ENCODE results near the gene GRIP2.

The GRIP2 gene

DNA sequence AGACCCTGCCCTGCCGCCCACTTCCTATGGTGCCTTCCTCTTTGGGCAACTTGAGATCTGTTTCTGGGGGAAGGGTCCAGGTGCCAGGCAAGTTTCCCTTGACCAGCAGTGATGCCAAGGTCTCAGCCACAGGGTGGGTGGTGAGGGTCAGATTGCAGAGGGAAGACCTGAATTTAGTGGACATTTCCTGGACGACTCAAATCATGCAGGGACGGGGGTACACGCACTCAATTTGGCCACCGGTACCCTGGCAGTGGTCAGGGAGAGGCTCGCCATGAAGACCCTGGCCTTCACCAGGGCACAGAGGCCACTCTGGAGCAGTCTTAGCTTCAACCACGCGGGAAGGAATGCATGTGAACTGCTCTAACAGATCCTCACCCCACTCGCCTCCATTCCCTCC is 1.5 kb upstream of the GRIP2 start:
- no peaks in the 10 kb centered on the region for H3F3A ChIP-seq (ENCODE audit: insufficient read depth, low read length)
- no peak overlapping the region for H3K4me2 ChIP-seq (ENCODE audit: low read depth, low read length)
- H3K4me3 ChIP-seq (ENCODE audit: low read length) = no peak overlapping the region
- H3K79me2 ChIP-seq (ENCODE audit: low read length) = no peaks in the 10 kb centered on the region
- H2AFZ ChIP-seq (ENCODE audit: low read length) = no peak overlapping the region
- H3K27ac ChIP-seq (ENCODE audit: low read length) = no peak overlapping the region
- H3K4me1 ChIP-seq (ENCODE audit: low read length) = no peaks in the 10 kb centered on the region
- TF ChIP-seq EZH2phosphoT487 (IDR thresholded peaks at IDR 0.05; ENCODE audit: low read length) = no peak
- TF ChIP-seq EZH2 (optimal IDR thresholded peaks at IDR 0.05; ENCODE audit: low read depth, low read length) = no peak
- TF ChIP-seq, protein P1, sequence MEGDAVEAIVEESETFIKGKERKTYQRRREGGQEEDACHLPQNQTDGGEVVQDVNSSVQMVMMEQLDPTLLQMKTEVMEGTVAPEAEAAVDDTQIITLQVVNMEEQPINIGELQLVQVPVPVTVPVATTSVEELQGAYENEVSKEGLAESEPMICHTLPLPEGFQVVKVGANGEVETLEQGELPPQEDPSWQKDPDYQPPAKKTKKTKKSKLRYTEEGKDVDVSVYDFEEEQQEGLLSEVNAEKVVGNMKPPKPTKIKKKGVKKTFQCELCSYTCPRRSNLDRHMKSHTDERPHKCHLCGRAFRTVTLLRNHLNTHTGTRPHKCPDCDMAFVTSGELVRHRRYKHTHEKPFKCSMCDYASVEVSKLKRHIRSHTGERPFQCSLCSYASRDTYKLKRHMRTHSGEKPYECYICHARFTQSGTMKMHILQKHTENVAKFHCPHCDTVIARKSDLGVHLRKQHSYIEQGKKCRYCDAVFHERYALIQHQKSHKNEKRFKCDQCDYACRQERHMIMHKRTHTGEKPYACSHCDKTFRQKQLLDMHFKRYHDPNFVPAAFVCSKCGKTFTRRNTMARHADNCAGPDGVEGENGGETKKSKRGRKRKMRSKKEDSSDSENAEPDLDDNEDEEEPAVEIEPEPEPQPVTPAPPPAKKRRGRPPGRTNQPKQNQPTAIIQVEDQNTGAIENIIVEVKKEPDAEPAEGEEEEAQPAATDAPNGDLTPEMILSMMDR (IDR thresholded peaks at IDR 0.05; ENCODE audit: low read length) = no peak
- no peak overlapping the region for H3K9ac ChIP-seq (ENCODE audit: low read length)
- no peak for DNase-seq
- peaks cover 39% of the 10 kb centered on the region for H3K27me3 ChIP-seq (replicated peaks; ENCODE audit: insufficient read depth, low read length)
- no peaks in the 10 kb centered on the region for H3K36me3 ChIP-seq (replicated peaks; ENCODE audit: insufficient read depth, low read length)
- no peaks in the 10 kb centered on the region for H3K9me3 ChIP-seq (replicated peaks; ENCODE audit: insufficient read depth, low read length)
- H3K9me2 ChIP-seq (replicated peaks; ENCODE audit: insufficient read depth, low read length) = no peaks in the 10 kb centered on the region
- H4K20me1 ChIP-seq (ENCODE audit: insufficient read depth, low read length) = no peaks in the 10 kb centered on the region

DNA sequence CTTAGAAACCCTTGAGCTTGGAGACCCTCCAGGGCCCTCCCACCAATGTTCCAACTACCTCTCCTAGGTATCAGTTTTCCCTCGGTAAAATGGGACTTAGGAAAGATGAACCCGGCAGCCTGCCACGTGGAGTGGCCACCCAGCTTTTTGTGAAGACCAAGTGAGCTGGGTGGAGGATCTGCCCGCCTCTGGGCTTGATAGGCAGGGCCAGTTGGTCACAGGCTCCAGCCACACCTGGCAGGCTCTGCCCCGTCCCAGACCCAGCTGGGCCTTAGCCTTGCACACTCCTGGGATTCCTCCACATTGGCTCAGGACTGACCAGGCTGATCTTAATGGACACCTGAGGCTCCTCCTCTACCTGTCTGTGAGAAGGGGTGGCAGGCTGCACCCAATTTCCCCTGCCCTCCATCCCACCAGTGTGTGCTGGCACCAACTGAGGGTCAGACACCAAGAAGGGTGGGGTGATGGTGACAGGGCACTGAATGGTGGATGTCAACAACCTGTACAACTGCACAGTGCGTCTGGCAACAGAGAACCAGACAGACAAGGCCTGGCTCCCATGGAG is 761 bp upstream of the GRIP2 start:
- H3K36me3 ChIP-seq (replicated peaks; ENCODE audit: insufficient read depth, low read length) = no peaks in the 10 kb centered on the region
- H3F3A ChIP-seq (ENCODE audit: insufficient read depth, low read length) = no peaks in the 10 kb centered on the region
- no peaks in the 10 kb centered on the region for H3K9me3 ChIP-seq (replicated peaks; ENCODE audit: insufficient read depth, low read length)
- no peak overlapping the region for H3K4me3 ChIP-seq (ENCODE audit: low read length)
- no peak overlapping the region for H3K27ac ChIP-seq (ENCODE audit: low read length)
- TF ChIP-seq EZH2 (optimal IDR thresholded peaks at IDR 0.05; ENCODE audit: low read depth, low read length) = no peak
- TF ChIP-seq, protein P1 (IDR thresholded peaks at IDR 0.05; ENCODE audit: low read length) = no peak
- TF ChIP-seq EZH2phosphoT487 (IDR thresholded peaks at IDR 0.05; ENCODE audit: low read length) = no peak
- H4K20me1 ChIP-seq (ENCODE audit: insufficient read depth, low read length) = no peaks in the 10 kb centered on the region
- no peak overlapping the region for H2AFZ ChIP-seq (ENCODE audit: low read length)
- DNase-seq = no peak
- H3K79me2 ChIP-seq (ENCODE audit: low read length) = no peaks in the 10 kb centered on the region
- peaks cover 40% of the 10 kb centered on the region for H3K27me3 ChIP-seq (replicated peaks; ENCODE audit: insufficient read depth, low read length)
- H3K9ac ChIP-seq (ENCODE audit: low read length) = no peak overlapping the region
- H3K4me2 ChIP-seq (ENCODE audit: low read depth, low read length) = no peak overlapping the region
- H3K4me1 ChIP-seq (ENCODE audit: low read length) = no peaks in the 10 kb centered on the region
- no peaks in the 10 kb centered on the region for H3K9me2 ChIP-seq (replicated peaks; ENCODE audit: insufficient read depth, low read length)

DNA sequence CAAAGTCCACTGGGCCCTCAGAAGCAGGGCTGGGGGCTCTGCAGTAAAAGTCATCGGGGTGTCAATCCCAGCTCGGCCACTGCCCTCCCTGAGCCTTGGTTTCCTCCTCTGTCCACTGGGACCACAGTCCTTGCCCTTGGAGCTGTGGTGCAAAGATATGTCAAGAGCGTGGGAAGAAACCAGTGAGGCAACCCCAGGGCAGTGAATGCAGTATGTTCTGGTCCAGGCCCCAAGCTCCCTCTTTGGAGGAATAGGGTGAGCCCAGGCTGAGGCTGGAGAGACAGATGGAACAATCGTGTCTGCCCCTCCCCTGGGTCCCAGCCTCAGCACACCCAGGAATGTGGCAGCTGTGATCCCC is 779 bp downstream of the GRIP2 start:
- H3K27me3 ChIP-seq (replicated peaks; ENCODE audit: insufficient read depth, low read length) = peaks cover 53% of the 10 kb centered on the region
- TF ChIP-seq, protein P1 (IDR thresholded peaks at IDR 0.05; ENCODE audit: low read length) = no peak
- TF ChIP-seq EZH2 (optimal IDR thresholded peaks at IDR 0.05; ENCODE audit: low read depth, low read length) = no peak
- H3K27ac ChIP-seq (ENCODE audit: low read length) = no peak overlapping the region
- no peaks in the 10 kb centered on the region for H4K20me1 ChIP-seq (ENCODE audit: insufficient read depth, low read length)
- H3K79me2 ChIP-seq (ENCODE audit: low read length) = no peaks in the 10 kb centered on the region
- no peak overlapping the region for H3K9ac ChIP-seq (ENCODE audit: low read length)
- H2AFZ ChIP-seq (ENCODE audit: low read length) = no peak overlapping the region
- no peak for DNase-seq
- H3K4me3 ChIP-seq (ENCODE audit: low read length) = no peak overlapping the region
- no peaks in the 10 kb centered on the region for H3F3A ChIP-seq (ENCODE audit: insufficient read depth, low read length)
- no peaks in the 10 kb centered on the region for H3K4me1 ChIP-seq (ENCODE audit: low read length)
- H3K36me3 ChIP-seq (replicated peaks; ENCODE audit: insufficient read depth, low read length) = no peaks in the 10 kb centered on the region
- H3K4me2 ChIP-seq (ENCODE audit: low read depth, low read length) = no peak overlapping the region
- no peaks in the 10 kb centered on the region for H3K9me3 ChIP-seq (replicated peaks; ENCODE audit: insufficient read depth, low read length)
- H3K9me2 ChIP-seq (replicated peaks; ENCODE audit: insufficient read depth, low read length) = no peaks in the 10 kb centered on the region
